CD14-positive monocyte (primary cell): Measurements from ENCODE around the gene COMT. TPM values are rescaled to one million over a fixed set of nuclear protein-coding genes. Genes with fewer than 3 reads are reported as not detected.

Experiments
- DNase-seq, 3 donors: peaks; one replicate each; pipeline ENCODE4 v3.0.0-alpha.2; 2011 to 2022
- H2AFZ ChIP-seq: 2 replicates; pipeline ENCODE4 v1.6.0; 2012; ENCODE audit warnings: mild to moderate bottlenecking, low read depth, low read length, inconsistent platforms; ENCODE audit not compliant: insufficient read depth, poor library complexity, severe bottlenecking
- H3K27ac ChIP-seq, 2 donors: 1 replicate in 1 of 2; 2 replicates in 1 of 2; pipeline ENCODE4 v1.5.1; 2012 to 2013; ENCODE audit warnings: low read length in 2 of 2, control low read depth in 1 of 2, inconsistent platforms in 1 of 2, low read depth in 1 of 2, mild to moderate bottlenecking in 1 of 2
- H3K27me3 ChIP-seq, 2 donors: one replicate each; pipeline versions ENCODE4 v1.6.0 to v1.6.1; 2011 to 2013; ENCODE audit warnings: low read length in 2 of 2; ENCODE audit not compliant: control insufficient read depth in 2 of 2, insufficient read depth in 2 of 2
- H3K36me3 ChIP-seq, 2 donors: replicated peaks in 1 of 2; 1 replicate in 1 of 2; 2 replicates in 1 of 2; pipeline versions ENCODE4 v1.5.1 to v1.6.1; 2012 to 2013; ENCODE audit warnings: low read length in 2 of 2, control low read depth in 1 of 2, inconsistent platforms in 1 of 2, mild to moderate bottlenecking in 1 of 2; ENCODE audit not compliant: insufficient read depth in 2 of 2, control insufficient read depth in 1 of 2
- H3K4me1 ChIP-seq, 2 donors: 1 replicate in 1 of 2; 2 replicates in 1 of 2; pipeline versions ENCODE4 v1.5.1 to v1.6.1; 2012 to 2013; ENCODE audit warnings: low read length in 2 of 2, control low read depth in 1 of 2, inconsistent platforms in 1 of 2, mild to moderate bottlenecking in 1 of 2, moderate library complexity in 1 of 2; ENCODE audit not compliant: insufficient read depth in 2 of 2, control insufficient read depth in 1 of 2
- H3K4me2 ChIP-seq: replicated peaks from 2 replicates; pipeline ENCODE3; 2012; ENCODE audit warnings: low read length, moderate library complexity, mild to moderate bottlenecking; ENCODE audit not compliant: poor library complexity, severe bottlenecking; ENCODE audit errors: extremely low read depth
- H3K4me3 ChIP-seq, 3 experiments: fragments of 200-600 bp in 1 of 3; sonication (generic) in 1 of 3; replicated peaks in 1 of 3; 1 replicate in 2 of 3; 2 replicates in 1 of 3; pipeline ENCODE4 v1.5.1; 2011 to 2013; ENCODE audit warnings: low read length in 3 of 3, mild to moderate bottlenecking in 3 of 3, control low read depth in 2 of 3, low read depth in 2 of 3, inconsistent platforms in 1 of 3, moderate library complexity in 1 of 3
- H3K79me2 ChIP-seq: 2 replicates; pipeline ENCODE4 v1.6.0; 2012; ENCODE audit warnings: mild to moderate bottlenecking, control low read depth, inconsistent platforms, low read length, moderate library complexity; ENCODE audit not compliant: insufficient read depth
- H3K9ac ChIP-seq: 2 replicates; pipeline ENCODE4 v1.6.0; 2017; ENCODE audit warnings: low read length, mild to moderate bottlenecking; ENCODE audit not compliant: insufficient read depth, poor library complexity, severe bottlenecking
- H3K9me3 ChIP-seq, 2 donors: replicated peaks in 1 of 2; 1 replicate in 1 of 2; 2 replicates in 1 of 2; pipeline versions ENCODE4 v1.5.1 to v1.6.1; 2012 to 2013; ENCODE audit warnings: low read length in 2 of 2, control low read depth in 1 of 2; ENCODE audit not compliant: control insufficient read depth in 1 of 2, insufficient read depth in 1 of 2
- H4K20me1 ChIP-seq: 2 replicates; pipeline ENCODE4 v1.6.0; 2012; ENCODE audit warnings: mild to moderate bottlenecking, low read length, control low read depth, moderate library complexity; ENCODE audit not compliant: insufficient read depth
- H3K27ac Mint-ChIP-seq, 7 donors: one replicate each; pipeline ENCODE4 v1.8.0; 2020; ENCODE audit warnings: mild to moderate bottlenecking in 7 of 7, mixed read lengths in 7 of 7, moderate library complexity in 6 of 7, inconsistent platforms in 2 of 7
- H3K27me3 Mint-ChIP-seq, 3 donors: one replicate each; pipeline ENCODE4 v1.8.0; 2021 to 2022; ENCODE audit warnings: low read depth in 3 of 3, mild to moderate bottlenecking in 3 of 3, mixed read lengths in 3 of 3, moderate library complexity in 3 of 3, inconsistent platforms in 1 of 3
- H3K36me3 Mint-ChIP-seq, 2 donors: one replicate each; pipeline ENCODE4 v1.8.0; 2020; ENCODE audit warnings: mixed read lengths in 2 of 2, inconsistent platforms in 1 of 2, mild to moderate bottlenecking in 1 of 2
- H3K4me1 Mint-ChIP-seq: one replicate; pipeline ENCODE4 v1.8.0; 2020; ENCODE audit warnings: mild to moderate bottlenecking, mixed read lengths
- H3K4me3 Mint-ChIP-seq, 2 donors: one replicate each; pipeline ENCODE4 v1.8.0; 2020; ENCODE audit warnings: mild to moderate bottlenecking in 2 of 2, mixed read lengths in 2 of 2, moderate library complexity in 1 of 2
- H3K9me3 Mint-ChIP-seq, 7 donors: one replicate each; pipeline ENCODE4 v1.8.0; 2020 to 2022; ENCODE audit warnings: mixed read lengths in 7 of 7, mild to moderate bottlenecking in 6 of 7, moderate library complexity in 6 of 7, inconsistent platforms in 2 of 7
- CTCF ChIP-seq: fragments of 200-600 bp; IDR thresholded peaks from one replicate; pipeline ENCODE4 v1.8.0; 2022; ENCODE audit warnings: antibody characterized with exemption, mild to moderate bottlenecking
- WGBS: methylation state at CpG from one replicate; pipeline ENCODE4 v1.1.5; 2013; ENCODE audit warnings: missing lambda C conversion rate; ENCODE audit not compliant: insufficient coverage; 5-methylcytosine and 5-hydroxymethylcytosine counted together
- intact Hi-C, 2 donors: fragments of 100-400 bp; cut with micrococcal nuclease; formaldehyde crosslinking; loops; one replicate each; pipeline versions ENCODE4 v1.15.0 to v1.15.1; 2023
- polyA plus RNA-seq, 3 donors: library from polyadenylated mRNA; depleted of rRNA in 1 of 3; unstranded in 2 of 3; stranded (reverse) in 1 of 3; fragments of 300-500 nt in 2 of 3; fragments of >200 nt in 1 of 3; fragmentation: Illumina TruSeq in 2 of 3; gene quantifications; 1 replicate in 2 of 3; 2 replicates in 1 of 3; pipeline ENCODE4 v1.2.3, GENCODE V29; 2012 to 2021

COMT gene
- polyA plus RNA-seq, 3 donors: 314 to 400 (median 329) TPM

DNA sequence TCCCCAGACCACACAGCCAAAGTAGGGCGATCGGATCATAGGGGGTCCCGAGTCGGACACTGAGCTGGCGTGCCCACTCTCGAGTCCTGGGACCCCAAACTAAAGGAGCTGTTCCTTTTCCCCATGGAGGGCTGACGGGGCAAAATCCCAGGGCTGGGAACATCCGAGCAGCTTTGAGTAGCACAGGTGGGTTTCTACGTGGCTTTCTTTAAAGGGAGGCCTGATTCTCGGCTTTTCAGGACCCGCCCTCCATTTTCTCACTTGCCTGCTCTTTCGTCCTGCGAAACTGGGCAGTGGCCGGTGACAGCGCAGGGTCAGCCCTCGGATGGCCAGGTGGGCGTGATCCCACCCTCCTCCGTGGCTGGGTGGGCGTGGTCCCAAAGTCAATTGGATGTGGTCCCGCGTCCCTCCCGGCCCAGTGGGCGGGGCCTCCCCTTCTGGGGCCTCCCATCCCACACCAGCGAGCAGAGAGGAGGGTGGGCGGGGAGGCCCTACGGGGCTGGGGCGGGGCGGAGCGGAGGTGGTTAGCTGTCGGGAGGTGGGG lies 17.5 kb downstream of the COMT start:
- peaks cover 0 to 3% (median 0%) of the 10 kb centered on the region in 3 donors for H3K27me3 Mint-ChIP-seq
- no peaks in the 10 kb centered on the region for H3K4me1 ChIP-seq

More for the DNA sequence above, 17.5 kb downstream of the COMT start:
- H3K9me3 Mint-ChIP-seq: peaks cover 0 to 3% (median 0%) of the 10 kb centered on the region in 7 donors
- H3K9ac ChIP-seq: no peak overlapping the region
- intact Hi-C loops: no loop called here
- H3K27ac Mint-ChIP-seq: no peak overlapping the region
- no peaks in the 10 kb centered on the region for H3K9me3 ChIP-seq
- H3K27me3 ChIP-seq: no peaks in the 10 kb centered on the region
- peaks cover 26 to 36% of the 10 kb centered on the region in 2 donors for H3K36me3 ChIP-seq
- H3K36me3 Mint-ChIP-seq: peaks cover 15 to 42% of the 10 kb centered on the region in 2 donors
- no peak overlapping the region for H2AFZ ChIP-seq
- TF ChIP-seq CTCF: no peak
- peaks cover 9% of the 10 kb centered on the region for H3K79me2 ChIP-seq
- DNase-seq: no peak
- H3K27ac ChIP-seq: no peak overlapping the region
- no peak overlapping the region for H3K4me3 Mint-ChIP-seq
- 88% methylated on average over 20 of the region's 30 CpGs for WGBS
- H3K4me3 ChIP-seq: no peak overlapping the region
- peaks cover 12% of the 10 kb centered on the region for H3K4me1 Mint-ChIP-seq
- peaks cover 85% of the 10 kb centered on the region for H4K20me1 ChIP-seq
- peak overlapping the region; percentile 6 for H3K4me2 ChIP-seq
